ACHN (cell line): ENCODE results near the gene RAB29.

ENCODE experiments used
- DNase-seq: peaks from one replicate; pipeline ENCODE4 v3.0.0-alpha.2; 2015
- in situ Hi-C: cut with HindIII; loops from 2 replicates; pipeline ENCODE4 v1.10.0; 2017; ENCODE audit warnings: low sequenced_read_pairs, low pct_ligation_motif_present, low pct_unique_long_range_greater_than_20kb

RAB29 gene

GRCh38 chr1:205800981-205801703 is 25.9 kb upstream of the RAB29 start:
- in situ Hi-C loops, result no loop called here
- DNase-seq, result no peak

GRCh38 chr1:205800427-205800826 is 25.1 kb upstream of the RAB29 start:
- DNase-seq, result no peak
- in situ Hi-C loops, result no loop called here

GRCh38 chr1:205798577-205798976 is 23.3 kb upstream of the RAB29 start:
- no peak for DNase-seq
- in situ Hi-C loops, result no loop called here

GRCh38 chr1:205797168-205797567 is 21.9 kb upstream of the RAB29 start:
- in situ Hi-C loops, result no loop called here
- DNase-seq, result no peak

GRCh38 chr1:205794011-205794730 is 18.9 kb upstream of the RAB29 start:
- no peak for DNase-seq
- in situ Hi-C loops, result no loop called here

- no peak for DNase-seq
- in situ Hi-C loops, result no loop called here
These were observed 17.8 kb upstream of the RAB29 start for GRCh38 chr1:205792961-205793673.

- DNase-seq, result no peak
- in situ Hi-C loops, result no loop called here
These were observed 17.2 kb upstream of the RAB29 start for GRCh38 chr1:205792481-205792881.

GRCh38 chr1:205791568-205792180 is 16.4 kb upstream of the RAB29 start:
- DNase-seq, result peak; percentile 65
- in situ Hi-C loops, result no loop called here

GRCh38 chr1:205787287-205787916 is 12.1 kb upstream of the RAB29 start:
- in situ Hi-C loops, result no loop called here

GRCh38 chr1:205786601-205787000 is 11.3 kb upstream of the RAB29 start:
- DNase-seq, result no peak
- in situ Hi-C loops, result no loop called here

More at GRCh38 chr1:205787287-205787916, 12.1 kb upstream of the RAB29 start:
- no peak for DNase-seq

GRCh38 chr1:205785446-205785845 is 10.2 kb upstream of the RAB29 start:
- in situ Hi-C loops, result no loop called here
- no peak for DNase-seq

GRCh38 chr1:205783904-205784303 is 8.6 kb upstream of the RAB29 start:
- DNase-seq, result peak; percentile 92
- in situ Hi-C loops, result no loop called here

GRCh38 chr1:205783433-205783795 is 8.1 kb upstream of the RAB29 start:
- DNase-seq, result no peak
- in situ Hi-C loops, result no loop called here

GRCh38 chr1:205782627-205783432 is 7.5 kb upstream of the RAB29 start:
- peak; percentile 54 for DNase-seq
- in situ Hi-C loops, result no loop called here

- DNase-seq, result no peak
- in situ Hi-C loops, result no loop called here
These were observed 5.1 kb upstream of the RAB29 start for GRCh38 chr1:205780335-205780734.

GRCh38 chr1:205777994-205778393 is 2.7 kb upstream of the RAB29 start:
- DNase-seq, result no peak
- in situ Hi-C loops, result no loop called here

- in situ Hi-C loops, result no loop called here
- peak; percentile 18 for DNase-seq
These were observed 405 bp upstream of the RAB29 start for GRCh38 chr1:205775717-205776056.
